Measurements from ENCODE around the gene THSD7B. TPM values are rescaled to one million over a fixed set of nuclear protein-coding genes. Genes with fewer than 3 reads are reported as not detected.

The THSD7B gene
- total RNA-seq, 6 donors from 2014 or later = 0.47 TPM; not detected in 5

- no peaks in the 10 kb centered on the region for H3K36me3 ChIP-seq
- H3K4me3 ChIP-seq = no peak overlapping the region
- H3K9me3 ChIP-seq = no peaks in the 10 kb centered on the region
- no peaks in the 10 kb centered on the region for H3K4me1 ChIP-seq
- TF ChIP-seq POLR2AphosphoS5 (IDR thresholded peaks at IDR 0.05) = no peak
- TF ChIP-seq EP300 (IDR thresholded peaks at IDR 0.05) = no peak
- no peak for TF ChIP-seq POLR2A (IDR thresholded peaks at IDR 0.05)
- TF ChIP-seq CTCF (IDR thresholded peaks at IDR 0.05) = no peak
- WGBS, 2 donors = 74 to 77% methylated on average over 5 of the region's 5 CpGs
- ATAC-seq (ENCODE audit: low FRiP score in 2 of 2) (no peak), DNase-seq (no peak)
- no peak overlapping the region for H3K27ac ChIP-seq
- H3K27me3 ChIP-seq = no peaks in the 10 kb centered on the region
These were observed 458.4 kb downstream of the THSD7B start for GRCh38 chr2:137223722-137224121.

DNA sequence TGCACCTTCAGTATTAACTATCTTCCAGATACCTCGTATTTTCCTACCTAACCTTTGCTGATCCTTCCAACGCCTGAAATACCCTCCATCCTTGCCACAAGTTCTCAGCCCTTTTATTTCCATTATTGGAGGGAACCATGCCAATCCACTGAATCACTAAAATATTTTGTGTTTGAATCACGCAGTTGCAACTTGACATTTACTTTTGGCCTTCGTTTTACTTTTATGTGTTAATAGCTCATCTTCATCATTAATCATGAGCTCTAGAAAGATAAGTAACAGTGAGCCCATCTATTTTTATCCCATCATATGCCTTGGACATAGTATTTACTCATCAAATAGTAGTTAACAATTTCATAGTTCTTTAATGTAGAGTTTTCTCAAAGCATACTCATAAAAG is 463.2 kb downstream of the THSD7B start:
- ATAC-seq (ENCODE audit: low FRiP score in 2 of 2) = no peak
- Histone ChIP-seq H3K27me3 (no peaks in the 10 kb centered on the region), H3K36me3 (no peaks in the 10 kb centered on the region), H3K9me3 (no peaks in the 10 kb centered on the region), H3K4me1 (no peaks in the 10 kb centered on the region), H3K4me3 (no peak overlapping the region), H3K27ac (no peak overlapping the region)
- 73 to 85% methylated on average over 4 of the region's 4 CpGs for WGBS, 2 donors
- DNase-seq = no peak
- TF ChIP-seq EP300 (IDR thresholded peaks at IDR 0.05) = no peak
- no peak for TF ChIP-seq CTCF (IDR thresholded peaks at IDR 0.05)
- no peak for TF ChIP-seq POLR2AphosphoS5 (IDR thresholded peaks at IDR 0.05)
- TF ChIP-seq POLR2A (IDR thresholded peaks at IDR 0.05) = no peak

- H3K36me3 ChIP-seq = no peaks in the 10 kb centered on the region
- 84% methylated on average over 5 of the region's 5 CpGs for WGBS, 2 donors
- no peaks in the 10 kb centered on the region for H3K9me3 ChIP-seq
- no peak overlapping the region for H3K27ac ChIP-seq
- no peak for DNase-seq
- H3K4me1 ChIP-seq = no peaks in the 10 kb centered on the region
- no peaks in the 10 kb centered on the region for H3K27me3 ChIP-seq
- no peak overlapping the region for H3K4me3 ChIP-seq
- TF ChIP-seq EP300 (IDR thresholded peaks at IDR 0.05) = no peak
- ATAC-seq (ENCODE audit: low FRiP score in 2 of 2) = no peak
These were observed 464.5 kb downstream of the THSD7B start for GRCh38 chr2:137229834-137230233.

- Histone ChIP-seq H3K4me1 (no peaks in the 10 kb centered on the region), H3K9me3 (no peaks in the 10 kb centered on the region), H3K27me3 (no peaks in the 10 kb centered on the region), H3K4me3 (no peak overlapping the region), H3K36me3 (no peaks in the 10 kb centered on the region), H3K27ac (no peak overlapping the region)
- ATAC-seq (ENCODE audit: low FRiP score in 2 of 2) = no peak
- WGBS, 2 donors = 75 to 77% methylated on average over 4 of the region's 4 CpGs
- no peak for DNase-seq
- TF ChIP-seq EP300 (IDR thresholded peaks at IDR 0.05) (no peak), CTCF (IDR thresholded peaks at IDR 0.05) (no peak), POLR2AphosphoS5 (IDR thresholded peaks at IDR 0.05) (no peak), POLR2A (IDR thresholded peaks at IDR 0.05) (no peak)
These were observed 466.3 kb downstream of the THSD7B start for GRCh38 chr2:137231628-137232027.

DNA sequence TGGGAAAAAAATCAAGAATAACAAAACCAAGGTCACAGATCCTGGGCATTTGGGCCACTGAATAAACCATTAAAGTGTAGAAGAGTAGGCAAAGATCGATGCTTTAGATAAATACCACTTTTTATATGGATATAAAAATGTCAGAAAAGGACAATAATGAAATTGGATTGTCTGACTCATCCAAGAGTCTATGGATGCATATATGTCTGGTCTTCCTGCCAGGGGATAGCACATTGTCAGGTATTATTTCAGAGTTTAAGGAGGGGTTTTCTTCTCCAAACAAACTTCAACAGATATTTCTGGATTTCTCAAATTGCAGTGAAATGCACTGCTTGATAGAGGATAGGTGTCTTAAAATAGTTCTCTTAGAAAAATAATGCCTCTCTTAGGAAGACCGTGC is 466.7 kb downstream of the THSD7B start:
- DNase-seq (no peak), ATAC-seq (ENCODE audit: low FRiP score in 2 of 2) (no peak)
- Histone ChIP-seq H3K36me3 (no peaks in the 10 kb centered on the region), H3K27me3 (no peaks in the 10 kb centered on the region), H3K4me1 (no peaks in the 10 kb centered on the region), H3K27ac (no peak overlapping the region), H3K9me3 (no peaks in the 10 kb centered on the region), H3K4me3 (no peak overlapping the region)
- no peak for TF ChIP-seq POLR2A (IDR thresholded peaks at IDR 0.05)
- no peak for TF ChIP-seq POLR2AphosphoS5 (IDR thresholded peaks at IDR 0.05)
- no peak for TF ChIP-seq EP300 (IDR thresholded peaks at IDR 0.05)
- TF ChIP-seq CTCF (IDR thresholded peaks at IDR 0.05) = no peak
- 82 to 88% methylated on average over 2 of the region's 2 CpGs for WGBS, 2 donors

All from upper lobe of left lung (tissue), 6 donors.